GM21515 (cell line): Measurements from ENCODE around the gene HIKESHI.
"Not testable (repeated sequence)": the region's sequence is repeated elsewhere in the genome, so short reads cannot be mapped to it uniquely, and the experiment has no call there.

Experiments
- ATAC-seq: cut with Tn5 transposase; IDR thresholded peaks from one replicate; pipeline ENCODE4 v1.9.1; 2021; ENCODE audit not compliant: unreplicated experiment

HIKESHI gene

GRCh38 chr11:86302092-86302793 is at the start of gene HIKESHI:
Gene HIKESHI (plus strand): TSS chr11:86302240. CDS start chr11:86302449, 209 bp downstream.
- ATAC-seq, result peak; percentile 99

- ATAC-seq, result peak; percentile 89
Measured at GRCh38 chr11:86255896-86256295, 46.1 kb upstream of the HIKESHI start.

GRCh38 chr11:86256608-86257007 is 45.4 kb upstream of the HIKESHI start:
- ATAC-seq, result no peak

GRCh38 chr11:86257446-86257845 is 44.6 kb upstream of the HIKESHI start:
- ATAC-seq, result no peak

- no peak for ATAC-seq
Measured at GRCh38 chr11:86259730-86260129, 42.3 kb upstream of the HIKESHI start.

- ATAC-seq, result no peak
Measured at GRCh38 chr11:86261328-86261727, 40.7 kb upstream of the HIKESHI start.

GRCh38 chr11:86262387-86262786 is 39.7 kb upstream of the HIKESHI start:
- no peak for ATAC-seq

GRCh38 chr11:86264649-86265048 is 37.4 kb upstream of the HIKESHI start:
- no peak for ATAC-seq

GRCh38 chr11:86265194-86265593 is 36.8 kb upstream of the HIKESHI start:
- no peak for ATAC-seq

- ATAC-seq, result no peak
Measured at GRCh38 chr11:86269645-86270044, 32.4 kb upstream of the HIKESHI start.

GRCh38 chr11:86274503-86274902 is 27.5 kb upstream of the HIKESHI start:
- no peak for ATAC-seq

GRCh38 chr11:86274999-86275398 is 27.0 kb upstream of the HIKESHI start:
- no peak for ATAC-seq

GRCh38 chr11:86275493-86276370 is 26.3 kb upstream of the HIKESHI start:
- no peak for ATAC-seq

- no peak for ATAC-seq
Measured at GRCh38 chr11:86277741-86278140, 24.3 kb upstream of the HIKESHI start.

- no peak for ATAC-seq
Measured at GRCh38 chr11:86278226-86278625, 23.8 kb upstream of the HIKESHI start.

- ATAC-seq, result no peak
Measured at GRCh38 chr11:86279747-86280146, 22.3 kb upstream of the HIKESHI start.

GRCh38 chr11:86287468-86287796 is 14.6 kb upstream of the HIKESHI start:
- ATAC-seq, result no peak

GRCh38 chr11:86288776-86289507 is 13.1 kb upstream of the HIKESHI start:
- no peak for ATAC-seq

GRCh38 chr11:86289508-86290280 is 12.3 kb upstream of the HIKESHI start:
- not testable (repeated sequence) for ATAC-seq

- ATAC-seq, result no peak
Measured at GRCh38 chr11:86291466-86292262, 10.4 kb upstream of the HIKESHI start.
